ENCODE data around the gene RUSC1.

Gene RUSC1, protein sequence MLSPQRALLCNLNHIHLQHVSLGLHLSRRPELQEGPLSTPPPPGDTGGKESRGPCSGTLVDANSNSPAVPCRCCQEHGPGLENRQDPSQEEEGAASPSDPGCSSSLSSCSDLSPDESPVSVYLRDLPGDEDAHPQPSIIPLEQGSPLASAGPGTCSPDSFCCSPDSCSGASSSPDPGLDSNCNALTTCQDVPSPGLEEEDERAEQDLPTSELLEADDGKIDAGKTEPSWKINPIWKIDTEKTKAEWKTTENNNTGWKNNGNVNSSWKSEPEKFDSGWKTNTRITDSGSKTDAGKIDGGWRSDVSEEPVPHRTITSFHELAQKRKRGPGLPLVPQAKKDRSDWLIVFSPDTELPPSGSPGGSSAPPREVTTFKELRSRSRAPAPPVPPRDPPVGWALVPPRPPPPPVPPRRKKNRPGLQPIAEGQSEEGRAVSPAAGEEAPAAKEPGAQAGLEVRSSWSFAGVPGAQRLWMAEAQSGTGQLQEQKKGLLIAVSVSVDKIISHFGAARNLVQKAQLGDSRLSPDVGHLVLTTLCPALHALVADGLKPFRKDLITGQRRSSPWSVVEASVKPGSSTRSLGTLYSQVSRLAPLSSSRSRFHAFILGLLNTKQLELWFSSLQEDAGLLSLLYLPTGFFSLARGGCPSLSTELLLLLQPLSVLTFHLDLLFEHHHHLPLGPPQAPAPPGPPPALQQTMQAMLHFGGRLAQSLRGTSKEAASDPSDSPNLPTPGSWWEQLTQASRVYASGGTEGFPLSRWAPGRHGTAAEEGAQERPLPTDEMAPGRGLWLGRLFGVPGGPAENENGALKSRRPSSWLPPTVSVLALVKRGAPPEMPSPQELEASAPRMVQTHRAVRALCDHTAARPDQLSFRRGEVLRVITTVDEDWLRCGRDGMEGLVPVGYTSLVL

GRCh38 chr1:155320661-155321617 lies at the start of gene RUSC1:
Gene RUSC1, plus strand, starts transcription at chr1:155320894. Its CDS starts 880 bp downstream, at chr1:155321774.
- H3K4me3 ChIP-seq (ENCODE audit: low read depth in 1 of 5, low read length in 5 of 5), result peak within 1 kb of the TSS; percentile 66 to 92 (median 77)
- peaks cover 12 to 53% (median 48%) of the 10 kb centered on the region in 5 donors for H3K4me1 ChIP-seq (ENCODE audit: control insufficient read depth in 5 of 5, insufficient read depth in 5 of 5, low read length in 5 of 5)
- peaks cover 0 to 22% (median 12%) of the 10 kb centered on the region in 5 donors for H3K36me3 ChIP-seq (ENCODE audit: control insufficient read depth in 5 of 5, insufficient read depth in 5 of 5, low read length in 5 of 5)
- peak within 1 kb of the TSS; percentile 62 for H3K27ac ChIP-seq (ENCODE audit: low read depth, low read length)
- peak within 1 kb of the TSS; percentile 16 to 65 (median 62) for H3K9ac ChIP-seq (ENCODE audit: low read length in 5 of 5)
- no peaks in the 10 kb centered on the region for H3K9me3 ChIP-seq (ENCODE audit: control insufficient read depth in 5 of 5, low read length in 5 of 5)
- no peaks in the 10 kb centered on the region for H3K27me3 ChIP-seq (ENCODE audit: control insufficient read depth in 5 of 5, insufficient read depth in 4 of 5, low read length in 5 of 5)

GRCh38 chr1:155272466-155273342 lies 48.0 kb upstream of the RUSC1 start:
- H3K36me3 ChIP-seq (ENCODE audit: control insufficient read depth in 5 of 5, insufficient read depth in 5 of 5, low read length in 5 of 5), result peaks cover 6 to 32% (median 29%) of the 10 kb centered on the region in 5 donors
- H3K27me3 ChIP-seq (ENCODE audit: control insufficient read depth in 5 of 5, insufficient read depth in 4 of 5, low read length in 5 of 5), result no peaks in the 10 kb centered on the region
- no peaks in the 10 kb centered on the region for H3K9me3 ChIP-seq (ENCODE audit: control insufficient read depth in 5 of 5, low read length in 5 of 5)
- H3K27ac ChIP-seq (ENCODE audit: low read depth, low read length), result peak overlapping the region; percentile 53
- H3K9ac ChIP-seq (ENCODE audit: low read length in 5 of 5), result peak overlapping the region; percentile 21 to 91 (median 76)
- peak overlapping the region; percentile 75 to 96 (median 85) for H3K4me3 ChIP-seq (ENCODE audit: low read depth in 1 of 5, low read length in 5 of 5)
- H3K4me1 ChIP-seq (ENCODE audit: control insufficient read depth in 5 of 5, insufficient read depth in 5 of 5, low read length in 5 of 5), result peaks cover 2 to 31% (median 27%) of the 10 kb centered on the region in 5 donors

DNA sequence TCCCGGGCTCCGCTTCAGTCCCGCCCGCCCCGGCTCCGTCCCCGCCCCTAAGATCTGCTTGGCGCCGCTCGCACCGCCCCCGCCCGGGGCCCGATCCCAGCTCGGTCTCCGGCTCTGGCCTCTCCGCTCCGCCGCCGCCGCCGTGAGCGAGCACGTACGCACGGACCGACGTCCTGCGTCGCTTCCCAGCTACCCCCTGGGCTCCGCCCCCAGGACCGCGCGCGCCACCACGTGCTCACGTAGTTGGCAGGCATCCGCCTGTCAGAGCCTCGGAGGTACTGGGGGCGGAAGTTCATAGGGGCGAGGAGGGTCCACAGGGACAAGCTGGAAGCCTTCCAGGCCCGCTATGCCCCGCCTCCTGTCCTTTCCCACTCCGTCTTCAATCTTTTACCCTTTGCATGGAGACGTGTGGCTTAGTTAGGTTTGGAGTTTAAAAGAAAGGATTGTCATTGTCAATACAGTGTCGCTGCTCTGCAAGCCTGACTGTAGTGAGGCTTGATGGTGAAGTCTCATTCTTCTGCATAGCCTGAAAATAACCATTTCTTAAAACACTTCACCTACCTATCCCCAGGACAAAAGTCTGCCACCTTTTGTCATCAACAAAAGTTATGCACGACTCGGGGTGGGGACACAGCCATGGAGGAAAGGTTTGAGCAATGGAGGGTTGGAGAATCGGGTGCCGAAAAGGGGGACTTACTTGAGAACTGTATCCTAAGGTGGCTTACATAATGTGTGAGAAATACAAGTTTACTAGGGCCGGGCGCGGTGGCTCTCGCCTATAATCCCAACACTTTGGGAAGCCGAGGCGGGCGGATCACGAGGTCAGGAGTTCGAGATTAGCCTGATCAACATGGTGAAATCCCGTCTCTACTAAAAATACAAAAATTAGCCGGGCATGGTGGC lies 47.1 kb upstream of the RUSC1 start, which contains the start of gene CLK2:
CLK2 (minus strand) TSS at position 162 of the 903 bp plus-strand sequence. CDS start 2,527 bp downstream, outside the sequence.
- peak within 1 kb of the TSS; percentile 73 to 91 (median 77) for H3K9ac ChIP-seq (ENCODE audit: low read length in 5 of 5)
- H3K4me1 ChIP-seq (ENCODE audit: control insufficient read depth in 5 of 5, insufficient read depth in 5 of 5, low read length in 5 of 5), result peaks cover 2 to 39% (median 35%) of the 10 kb centered on the region in 5 donors
- H3K27me3 ChIP-seq (ENCODE audit: control insufficient read depth in 5 of 5, insufficient read depth in 4 of 5, low read length in 5 of 5), result no peaks in the 10 kb centered on the region
- H3K27ac ChIP-seq (ENCODE audit: low read depth, low read length), result peak within 1 kb of the TSS; percentile 53
- no peaks in the 10 kb centered on the region for H3K9me3 ChIP-seq (ENCODE audit: control insufficient read depth in 5 of 5, low read length in 5 of 5)
- peak within 1 kb of the TSS; percentile 75 to 96 (median 85) for H3K4me3 ChIP-seq (ENCODE audit: low read depth in 1 of 5, low read length in 5 of 5)
- peaks cover 4 to 23% (median 21%) of the 10 kb centered on the region in 5 donors for H3K36me3 ChIP-seq (ENCODE audit: control insufficient read depth in 5 of 5, insufficient read depth in 5 of 5, low read length in 5 of 5)

- Histone ChIP-seq H3K4me1 (ENCODE audit: control insufficient read depth in 5 of 5, insufficient read depth in 5 of 5, low read length in 5 of 5) (peaks cover 2 to 32% (median 30%) of the 10 kb centered on the region in 5 donors), H3K27ac (ENCODE audit: low read depth, low read length) (no peak within 1 kb of the TSS), H3K9me3 (ENCODE audit: control insufficient read depth in 5 of 5, low read length in 5 of 5) (no peaks in the 10 kb centered on the region), H3K9ac (ENCODE audit: low read length in 5 of 5) (peak within 1 kb of the TSS in 4 of 5 donors; percentile 27 to 80 (median 48)), H3K4me3 (ENCODE audit: low read depth in 1 of 5, low read length in 5 of 5) (peak within 1 kb of the TSS; percentile 70 to 79 (median 76)), H3K36me3 (ENCODE audit: control insufficient read depth in 5 of 5, insufficient read depth in 5 of 5, low read length in 5 of 5) (no peaks in the 10 kb centered on the region), H3K27me3 (ENCODE audit: control insufficient read depth in 5 of 5, insufficient read depth in 4 of 5, low read length in 5 of 5) (no peaks in the 10 kb centered on the region)
These were observed 43.4 kb upstream of the RUSC1 start, which contains the start of gene HCN3 for GRCh38 chr1:155277070-155277901. Gene HCN3, plus strand, starts transcription at chr1:155277463. Its CDS starts 128 bp downstream, at chr1:155277591.

GRCh38 chr1:155277902-155278688 lies 42.6 kb upstream of the RUSC1 start:
- no peaks in the 10 kb centered on the region for H3K36me3 ChIP-seq (ENCODE audit: control insufficient read depth in 5 of 5, insufficient read depth in 5 of 5, low read length in 5 of 5)
- H3K9me3 ChIP-seq (ENCODE audit: control insufficient read depth in 5 of 5, low read length in 5 of 5), result no peaks in the 10 kb centered on the region
- peaks cover 2 to 25% (median 24%) of the 10 kb centered on the region in 5 donors for H3K4me1 ChIP-seq (ENCODE audit: control insufficient read depth in 5 of 5, insufficient read depth in 5 of 5, low read length in 5 of 5)
- no peaks in the 10 kb centered on the region for H3K27me3 ChIP-seq (ENCODE audit: control insufficient read depth in 5 of 5, insufficient read depth in 4 of 5, low read length in 5 of 5)
- H3K4me3 ChIP-seq (ENCODE audit: low read depth in 1 of 5, low read length in 5 of 5), result peak overlapping the region; percentile 70 to 79 (median 76)
- H3K9ac ChIP-seq (ENCODE audit: low read length in 5 of 5), result peak overlapping the region in 4 of 5 donors; percentile 27 to 80 (median 48)
- H3K27ac ChIP-seq (ENCODE audit: low read depth, low read length), result no peak overlapping the region

GRCh38 chr1:155278689-155279160 lies 42.0 kb upstream of the RUSC1 start:
- Histone ChIP-seq H3K27me3 (ENCODE audit: control insufficient read depth in 5 of 5, insufficient read depth in 4 of 5, low read length in 5 of 5) (no peaks in the 10 kb centered on the region), H3K9me3 (ENCODE audit: control insufficient read depth in 5 of 5, low read length in 5 of 5) (no peaks in the 10 kb centered on the region), H3K27ac (ENCODE audit: low read depth, low read length) (no peak overlapping the region), H3K4me1 (ENCODE audit: control insufficient read depth in 5 of 5, insufficient read depth in 5 of 5, low read length in 5 of 5) (peaks cover 1 to 22% (median 20%) of the 10 kb centered on the region in 5 donors), H3K36me3 (ENCODE audit: control insufficient read depth in 5 of 5, insufficient read depth in 5 of 5, low read length in 5 of 5) (no peaks in the 10 kb centered on the region), H3K4me3 (ENCODE audit: low read depth in 1 of 5, low read length in 5 of 5) (no peak overlapping the region), H3K9ac (ENCODE audit: low read length in 5 of 5) (no peak overlapping the region)

DNA sequence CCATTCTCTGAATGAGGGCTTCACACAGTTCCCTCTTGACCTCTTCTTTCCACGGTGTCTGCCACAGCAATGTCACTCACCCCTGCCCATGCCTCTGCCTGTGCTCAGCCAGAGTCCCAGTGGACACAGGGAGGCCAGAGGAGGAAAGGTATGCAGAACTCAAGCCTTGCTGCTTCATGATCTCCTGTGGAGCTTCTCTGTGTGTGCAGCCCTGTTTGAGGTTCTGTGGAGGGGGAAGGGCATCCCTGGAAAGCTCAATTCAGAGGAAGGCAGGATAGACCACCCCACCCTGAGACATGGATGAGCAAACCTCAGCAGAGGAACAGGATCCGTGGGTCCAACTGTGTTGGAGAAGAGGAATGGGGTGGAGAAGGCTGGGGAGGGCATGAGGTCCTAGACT lies 41.4 kb upstream of the RUSC1 start:
- no peak overlapping the region for H3K9ac ChIP-seq (ENCODE audit: low read length in 5 of 5)
- H3K9me3 ChIP-seq (ENCODE audit: control insufficient read depth in 5 of 5, low read length in 5 of 5), result no peaks in the 10 kb centered on the region
- peaks cover 0 to 19% (median 18%) of the 10 kb centered on the region in 5 donors for H3K4me1 ChIP-seq (ENCODE audit: control insufficient read depth in 5 of 5, insufficient read depth in 5 of 5, low read length in 5 of 5)
- peaks cover 0 to 4% (median 0%) of the 10 kb centered on the region in 5 donors for H3K36me3 ChIP-seq (ENCODE audit: control insufficient read depth in 5 of 5, insufficient read depth in 5 of 5, low read length in 5 of 5)
- H3K27me3 ChIP-seq (ENCODE audit: control insufficient read depth in 5 of 5, insufficient read depth in 4 of 5, low read length in 5 of 5), result no peaks in the 10 kb centered on the region
- H3K27ac ChIP-seq (ENCODE audit: low read depth, low read length), result no peak overlapping the region
- H3K4me3 ChIP-seq (ENCODE audit: low read depth in 1 of 5, low read length in 5 of 5), result no peak overlapping the region
